ENCODE measurements around the gene BCDIN3D. TPM values are rescaled to one million over a fixed set of nuclear protein-coding genes. Genes with fewer than 3 reads are reported as not detected.

BCDIN3D gene
- total RNA-seq, 2 experiments from 2014 or later, result 7.3 to 7.4 TPM

GRCh38 chr12:49825360-49825970 is 17.4 kb downstream of the BCDIN3D start:
- H3K27me3 Mint-ChIP-seq (ENCODE audit: low read depth), result no peaks in the 10 kb centered on the region
- H3K4me1 Mint-ChIP-seq (ENCODE audit: low read depth), result peaks cover 50% of the 10 kb centered on the region
- no peaks in the 10 kb centered on the region for H3K9me3 Mint-ChIP-seq (ENCODE audit: insufficient read depth)
- H3K36me3 Mint-ChIP-seq (ENCODE audit: low read depth), result peaks cover 2% of the 10 kb centered on the region
- no peak overlapping the region for H3K4me3 Mint-ChIP-seq
- no peak overlapping the region for H3K27ac Mint-ChIP-seq
- no peak for DNase-seq
- ATAC-seq, result no peak
- ChIA-PET POLR2A (interaction anchor here (1.5 to 1.9 kb wide), 3 partner anchors 14 to 84 kb away, joined by 6 to 10 read pairs (median 6); partner anchors contain the start of genes BCDIN3D and TMBIM6), CTCF (interaction anchor here (1.2 to 4.9 kb wide), 5 partner anchors 14 to 120 kb away, joined by 3 to 34 read pairs (median 6); partner anchors contain the start of gene FMNL3)

GRCh38 chr12:49824895-49825294 is 18.0 kb downstream of the BCDIN3D start:
- Mint-ChIP-seq H3K4me1 (ENCODE audit: low read depth) (peaks cover 51% of the 10 kb centered on the region), H3K27ac (no peak overlapping the region), H3K9me3 (ENCODE audit: insufficient read depth) (no peaks in the 10 kb centered on the region), H3K4me3 (no peak overlapping the region), H3K36me3 (ENCODE audit: low read depth) (peaks cover 2% of the 10 kb centered on the region), H3K27me3 (ENCODE audit: low read depth) (no peaks in the 10 kb centered on the region)
- ChIA-PET CTCF (interaction anchor here (1.1 to 4.9 kb wide), 2 partner anchors 47 to 246 kb away, joined by 3 to 34 read pairs; no protein-coding TSS in a partner anchor), POLR2A (interaction anchor here (1.5 kb wide), 1 partner anchor 84 kb away, joined by 6 read pairs; the partner anchor contains the start of gene TMBIM6)
- no peak for ATAC-seq
- no peak for DNase-seq

- POLR2A ChIA-PET, result no interaction called here
- DNase-seq (no peak), ATAC-seq (no peak)
- no peak overlapping the region for H3K27ac Mint-ChIP-seq
- H3K27me3 Mint-ChIP-seq (ENCODE audit: low read depth), result no peaks in the 10 kb centered on the region
- H3K9me3 Mint-ChIP-seq (ENCODE audit: insufficient read depth), result no peaks in the 10 kb centered on the region
- peaks cover 52% of the 10 kb centered on the region for H3K4me1 Mint-ChIP-seq (ENCODE audit: low read depth)
- H3K4me3 Mint-ChIP-seq, result no peak overlapping the region
- peaks cover 2% of the 10 kb centered on the region for H3K36me3 Mint-ChIP-seq (ENCODE audit: low read depth)
- CTCF ChIA-PET, result interaction anchor here (1.1 to 4.9 kb wide), 2 partner anchors 47 to 246 kb away, joined by 3 to 34 read pairs; no protein-coding TSS in a partner anchor
Observed at GRCh38 chr12:49824416-49824815, 18.5 kb downstream of the BCDIN3D start.

GRCh38 chr12:49823951-49824350 is 19.0 kb downstream of the BCDIN3D start:
- H3K4me1 Mint-ChIP-seq (ENCODE audit: low read depth), result peaks cover 49% of the 10 kb centered on the region
- ChIA-PET CTCF (interaction anchor here (1.1 kb wide), 1 partner anchor 247 kb away, joined by 3 read pairs; no protein-coding TSS in a partner anchor), POLR2A (no interaction called here)
- no peaks in the 10 kb centered on the region for H3K9me3 Mint-ChIP-seq (ENCODE audit: insufficient read depth)
- no peak for ATAC-seq
- no peak overlapping the region for H3K4me3 Mint-ChIP-seq
- no peak for DNase-seq
- no peaks in the 10 kb centered on the region for H3K27me3 Mint-ChIP-seq (ENCODE audit: low read depth)
- H3K36me3 Mint-ChIP-seq (ENCODE audit: low read depth), result peaks cover 2% of the 10 kb centered on the region
- H3K27ac Mint-ChIP-seq, result no peak overlapping the region

GRCh38 chr12:49823350-49823749 is 19.6 kb downstream of the BCDIN3D start:
- POLR2A ChIA-PET, result no interaction called here
- no peaks in the 10 kb centered on the region for H3K9me3 Mint-ChIP-seq (ENCODE audit: insufficient read depth)
- no peak overlapping the region for H3K4me3 Mint-ChIP-seq
- DNase-seq, result no peak
- H3K36me3 Mint-ChIP-seq (ENCODE audit: low read depth), result peaks cover 2% of the 10 kb centered on the region
- peaks cover 43% of the 10 kb centered on the region for H3K4me1 Mint-ChIP-seq (ENCODE audit: low read depth)
- no peak for ATAC-seq
- H3K27me3 Mint-ChIP-seq (ENCODE audit: low read depth), result no peaks in the 10 kb centered on the region
- CTCF ChIA-PET, result interaction anchor here (4.2 kb wide), 1 partner anchor 45 kb away, joined by 21 read pairs; no protein-coding TSS in a partner anchor
- H3K27ac Mint-ChIP-seq, result no peak overlapping the region

- CTCF ChIA-PET, result interaction anchor here (1.1 to 4.2 kb wide), 6 partner anchors 11 to 146 kb away, joined by 3 to 21 read pairs (median 5); partner anchors contain the start of gene TMBIM6
Observed at GRCh38 chr12:49821373-49822287, 21.3 kb downstream of the BCDIN3D start.

GRCh38 chr12:49819786-49820185 is 23.1 kb downstream of the BCDIN3D start:
- DNase-seq, result no peak
- Mint-ChIP-seq H3K9me3 (ENCODE audit: insufficient read depth) (no peaks in the 10 kb centered on the region), H3K27ac (peak overlapping the region; percentile 45), H3K36me3 (ENCODE audit: low read depth) (peaks cover 7% of the 10 kb centered on the region), H3K4me1 (ENCODE audit: low read depth) (peaks cover 37% of the 10 kb centered on the region), H3K27me3 (ENCODE audit: low read depth) (no peaks in the 10 kb centered on the region), H3K4me3 (no peak overlapping the region)
- ATAC-seq, result no peak
- CTCF ChIA-PET, result interaction anchor here (0.7 to 4.2 kb wide), 4 partner anchors 17 to 57 kb away, joined by 3 to 21 read pairs (median 9); no protein-coding TSS in a partner anchor
- POLR2A ChIA-PET, result interaction anchor here (1.3 kb wide), 1 partner anchor 23 kb away, joined by 3 read pairs; the partner anchor contains the start of gene BCDIN3D

More at GRCh38 chr12:49821373-49822287, 21.3 kb downstream of the BCDIN3D start:
- H3K27ac Mint-ChIP-seq, result peak overlapping the region; percentile 93
- peak overlapping the region; percentile 34 for H3K4me3 Mint-ChIP-seq
- ATAC-seq (no peak), DNase-seq (no peak)
- no peaks in the 10 kb centered on the region for H3K9me3 Mint-ChIP-seq (ENCODE audit: insufficient read depth)
- peaks cover 2% of the 10 kb centered on the region for H3K36me3 Mint-ChIP-seq (ENCODE audit: low read depth)
- H3K27me3 Mint-ChIP-seq (ENCODE audit: low read depth), result no peaks in the 10 kb centered on the region
- peaks cover 37% of the 10 kb centered on the region for H3K4me1 Mint-ChIP-seq (ENCODE audit: low read depth)
- POLR2A ChIA-PET, result no interaction called here

GRCh38 chr12:49818241-49818895 is 24.5 kb downstream of the BCDIN3D start:
- Mint-ChIP-seq H3K27me3 (ENCODE audit: low read depth) (no peaks in the 10 kb centered on the region), H3K36me3 (ENCODE audit: low read depth) (peaks cover 7% of the 10 kb centered on the region), H3K9me3 (ENCODE audit: insufficient read depth) (no peaks in the 10 kb centered on the region), H3K27ac (no peak overlapping the region), H3K4me1 (ENCODE audit: low read depth) (peaks cover 37% of the 10 kb centered on the region), H3K4me3 (no peak overlapping the region)
- CTCF ChIA-PET, result no interaction called here
- no peak for ATAC-seq
- DNase-seq, result no peak
- POLR2A ChIA-PET, result no interaction called here

GRCh38 chr12:49813131-49813530 is 29.8 kb downstream of the BCDIN3D start:
- no peak for DNase-seq
- Mint-ChIP-seq H3K36me3 (ENCODE audit: low read depth) (peaks cover 5% of the 10 kb centered on the region), H3K27ac (no peak overlapping the region), H3K4me1 (ENCODE audit: low read depth) (peaks cover 22% of the 10 kb centered on the region), H3K4me3 (no peak overlapping the region), H3K27me3 (ENCODE audit: low read depth) (no peaks in the 10 kb centered on the region), H3K9me3 (ENCODE audit: insufficient read depth) (no peaks in the 10 kb centered on the region)
- no peak for ATAC-seq
- POLR2A ChIA-PET, result no interaction called here
- CTCF ChIA-PET, result interaction anchor here (0.9 to 2.9 kb wide), 3 partner anchors 25 to 54 kb away, joined by 3 to 10 read pairs (median 8); no protein-coding TSS in a partner anchor

- ATAC-seq (no peak), DNase-seq (no peak)
- peaks cover 5% of the 10 kb centered on the region for H3K36me3 Mint-ChIP-seq (ENCODE audit: low read depth)
- CTCF ChIA-PET, result interaction anchor here (1.6 to 2.9 kb wide), 3 partner anchors 26 to 129 kb away, joined by 3 to 10 read pairs (median 8); no protein-coding TSS in a partner anchor
- H3K9me3 Mint-ChIP-seq (ENCODE audit: insufficient read depth), result no peaks in the 10 kb centered on the region
- peaks cover 19% of the 10 kb centered on the region for H3K4me1 Mint-ChIP-seq (ENCODE audit: low read depth)
- no peaks in the 10 kb centered on the region for H3K27me3 Mint-ChIP-seq (ENCODE audit: low read depth)
- POLR2A ChIA-PET, result no interaction called here
- peak overlapping the region; percentile 5 for H3K27ac Mint-ChIP-seq
- no peak overlapping the region for H3K4me3 Mint-ChIP-seq
Observed at GRCh38 chr12:49811961-49812401, 30.9 kb downstream of the BCDIN3D start.

GRCh38 chr12:49811136-49811535 is 31.8 kb downstream of the BCDIN3D start:
- peaks cover 5% of the 10 kb centered on the region for H3K36me3 Mint-ChIP-seq (ENCODE audit: low read depth)
- no peaks in the 10 kb centered on the region for H3K27me3 Mint-ChIP-seq (ENCODE audit: low read depth)
- peaks cover 19% of the 10 kb centered on the region for H3K4me1 Mint-ChIP-seq (ENCODE audit: low read depth)
- CTCF ChIA-PET, result interaction anchor here (0.8 to 1.6 kb wide), 5 partner anchors 10 to 128 kb away, joined by 3 to 9 read pairs (median 3); no protein-coding TSS in a partner anchor
- H3K4me3 Mint-ChIP-seq, result no peak overlapping the region
- no peak for DNase-seq
- ATAC-seq, result no peak
- H3K9me3 Mint-ChIP-seq (ENCODE audit: insufficient read depth), result no peaks in the 10 kb centered on the region
- POLR2A ChIA-PET, result no interaction called here
- H3K27ac Mint-ChIP-seq, result no peak overlapping the region
